Gastrocnemius medialis (tissue), 4 donors: ENCODE measurements around the gene SMOC1. TPM values are rescaled to one million over a fixed set of nuclear protein-coding genes. Genes with fewer than 3 reads are reported as not detected.

Source experiments
- ATAC-seq, 2 donors: fragments of 150-250 bp; one replicate each; pipeline ENCODE4 v1.9.1; 2016
- DNase-seq, 2 donors: peaks; one replicate each; pipeline ENCODE4 v3.0.0-alpha.2; 2019
- H3K27ac ChIP-seq, 4 donors: fragments of 200-600 bp; sonication (generic); 1 replicate in 1 of 4; 2 replicates in 3 of 4; pipeline ENCODE4 v1.5.1; 2016 to 2018; ENCODE audit warnings: mild to moderate bottlenecking in 2 of 4, moderate library complexity in 1 of 4
- H3K27me3 ChIP-seq, 3 donors: fragments of 200-600 bp; sonication (generic) in 2 of 3; 1 replicate in 1 of 3; 2 replicates in 2 of 3; pipeline versions ENCODE4 v1.5.1 to v1.6.0; 2016 to 2019; ENCODE audit warnings: mild to moderate bottlenecking in 1 of 3, moderate library complexity in 1 of 3
- H3K36me3 ChIP-seq, 2 donors: fragments of 200-600 bp; sonication (generic) in 1 of 2; one replicate each; pipeline ENCODE4 v1.5.1; 2017 to 2018
- H3K4me1 ChIP-seq, 2 donors: fragments of 200-600 bp; sonication (generic) in 1 of 2; one replicate each; pipeline ENCODE4 v1.5.1; 2016 to 2017; ENCODE audit warnings: mild to moderate bottlenecking in 2 of 2
- H3K4me3 ChIP-seq, 4 donors: fragments of 200-600 bp; sonication (generic) in 3 of 4; 1 replicate in 1 of 4; 2 replicates in 3 of 4; pipeline ENCODE4 v1.5.1; 2016 to 2019; ENCODE audit warnings: mild to moderate bottlenecking in 2 of 4
- H3K9me3 ChIP-seq, 3 donors: fragments of 200-600 bp; sonication (generic) in 2 of 3; 1 replicate in 1 of 3; 2 replicates in 2 of 3; pipeline ENCODE4 v1.5.1; 2016 to 2019
- CTCF ChIP-seq, 5 experiments: fragments of 450-650 bp in 3 of 5; fragments of 200-600 bp in 2 of 5; sonication (generic) in 2 of 5; IDR thresholded peaks in 4 of 5; conservative IDR thresholded peaks in 1 of 5; 1 replicate in 4 of 5; 2 replicates in 1 of 5; pipeline ENCODE4 v1.5.1; 2016 to 2019; ENCODE audit warnings: antibody characterized with exemption in 5 of 5, mild to moderate bottlenecking in 3 of 5, moderate library complexity in 3 of 5
- POLR2A ChIP-seq, 2 donors: fragments of 450-650 bp; IDR thresholded peaks; one replicate each; pipeline ENCODE4 v1.6.1; 2017; ENCODE audit warnings: antibody characterized with exemption in 2 of 2, mild to moderate bottlenecking in 2 of 2, moderate library complexity in 2 of 2
- in situ Hi-C, 4 donors: fragments of 200-750 bp; cut with MboI; loops; one replicate each; pipeline versions ENCODE4 v1.15.0 to v1.8.0; 2017; ENCODE audit warnings: low sequenced_read_pairs in 4 of 4
- intact Hi-C: fragments of 100-400 bp; cut with DNase I; formaldehyde crosslinking; loops from one replicate; pipeline ENCODE4 v1.15.1; 2023; ENCODE audit warnings: low total_unique reads
- total RNA-seq, 4 donors: library from RNA; depleted of rRNA; stranded (reverse); fragments of >200 nt; gene quantifications; one replicate each; pipeline versions ENCODE4 v1.1.0 to v1.2.3, GENCODE V29; 2016

SMOC1 gene
- total RNA-seq, 4 donors from 2014 or later = 2.7 to 10.2 (median 7.8) TPM

GRCh38 chr14:69858801-69859200 is 20.4 kb upstream of the SMOC1 start:
- H3K4me3 ChIP-seq = no peak overlapping the region
- H3K27me3 ChIP-seq = no peaks in the 10 kb centered on the region
- TF ChIP-seq CTCF (IDR thresholded peaks at IDR 0.05 in 4 of 5, conservative IDR thresholded peaks at IDR 0.05 in 1 of 5) (no peak), POLR2A (IDR thresholded peaks at IDR 0.05) (no peak)

GRCh38 chr14:69859591-69859990 is 19.6 kb upstream of the SMOC1 start:
- TF ChIP-seq CTCF (IDR thresholded peaks at IDR 0.05 in 4 of 5, conservative IDR thresholded peaks at IDR 0.05 in 1 of 5) (no peak), POLR2A (IDR thresholded peaks at IDR 0.05) (no peak)
- in situ Hi-C loops (no loop called here), intact Hi-C loops (no loop called here)
- no peak for DNase-seq
- no peaks in the 10 kb centered on the region for H3K9me3 ChIP-seq
- H3K4me3 ChIP-seq = no peak overlapping the region
- no peak for ATAC-seq
- no peak overlapping the region for H3K27ac ChIP-seq
- H3K4me1 ChIP-seq = no peaks in the 10 kb centered on the region
- H3K27me3 ChIP-seq = no peaks in the 10 kb centered on the region
- H3K36me3 ChIP-seq = no peaks in the 10 kb centered on the region

More at GRCh38 chr14:69858801-69859200, 20.4 kb upstream of the SMOC1 start:
- ATAC-seq (no peak), DNase-seq (no peak)
- H3K27ac ChIP-seq = no peak overlapping the region
- in situ Hi-C loops = no loop called here
- H3K4me1 ChIP-seq = no peaks in the 10 kb centered on the region
- H3K9me3 ChIP-seq = no peaks in the 10 kb centered on the region
- intact Hi-C loops = no loop called here
- no peaks in the 10 kb centered on the region for H3K36me3 ChIP-seq

- TF ChIP-seq CTCF (IDR thresholded peaks at IDR 0.05 in 4 of 5, conservative IDR thresholded peaks at IDR 0.05 in 1 of 5) (no peak), POLR2A (IDR thresholded peaks at IDR 0.05) (no peak)
- Histone ChIP-seq H3K4me3 (no peak overlapping the region), H3K9me3 (no peaks in the 10 kb centered on the region), H3K36me3 (no peaks in the 10 kb centered on the region), H3K4me1 (no peaks in the 10 kb centered on the region), H3K27me3 (no peaks in the 10 kb centered on the region), H3K27ac (no peak overlapping the region)
- in situ Hi-C loops = no loop called here
- no peak for DNase-seq
- ATAC-seq = no peak
- intact Hi-C loops = no loop called here
Measured at GRCh38 chr14:69860221-69860620, 19.0 kb upstream of the SMOC1 start.

- H3K9me3 ChIP-seq = no peaks in the 10 kb centered on the region
- TF ChIP-seq POLR2A (IDR thresholded peaks at IDR 0.05) (no peak), CTCF (IDR thresholded peaks at IDR 0.05 in 4 of 5, conservative IDR thresholded peaks at IDR 0.05 in 1 of 5) (no peak)
- H3K4me1 ChIP-seq = no peaks in the 10 kb centered on the region
- DNase-seq (no peak), ATAC-seq (no peak)
- H3K36me3 ChIP-seq = no peaks in the 10 kb centered on the region
- intact Hi-C loops (no loop called here), in situ Hi-C loops (no loop called here)
- no peak overlapping the region for H3K4me3 ChIP-seq
- H3K27me3 ChIP-seq = no peaks in the 10 kb centered on the region
- no peak overlapping the region for H3K27ac ChIP-seq
Measured at GRCh38 chr14:69861025-69861569, 18.1 kb upstream of the SMOC1 start.

GRCh38 chr14:69863083-69863482 is 16.1 kb upstream of the SMOC1 start:
- intact Hi-C loops = no loop called here
- Histone ChIP-seq H3K27ac (no peak overlapping the region), H3K9me3 (no peaks in the 10 kb centered on the region), H3K27me3 (no peaks in the 10 kb centered on the region), H3K4me1 (no peaks in the 10 kb centered on the region), H3K4me3 (no peak overlapping the region), H3K36me3 (no peaks in the 10 kb centered on the region)
- no peak for TF ChIP-seq POLR2A (IDR thresholded peaks at IDR 0.05)
- no peak for TF ChIP-seq CTCF (IDR thresholded peaks at IDR 0.05 in 4 of 5, conservative IDR thresholded peaks at IDR 0.05 in 1 of 5)
- in situ Hi-C loops = no loop called here
- ATAC-seq = no peak
- no peak for DNase-seq
